HCT116 (cell line): ENCODE measurements around the gene FOXN1. TPM values are rescaled to one million over a fixed set of nuclear protein-coding genes. Genes with fewer than 3 reads are reported as not detected.

Experiments used
- ATAC-seq: fragments of 200-7000 bp; cut with Tn5 transposase; 2 replicates; pipeline ENCODE4 v1.9.1; 2020; ENCODE audit warnings: mild to moderate bottlenecking, moderate library complexity
- BruUV-seq: library from RNA; stranded (reverse); fragments of 400-500 nt; replicated peaks from 2 replicates; lab custom pipeline; 2021; lab: Mats Ljungman, UMichigan
- CTCF ChIA-PET: fragments of 300-600 bp; sonication (Branson Sonifier 250); formaldehyde crosslinking; loops from one replicate; lab custom pipeline; 2021; ENCODE audit warnings: antibody characterized with exemption; lab: Charles Lee
- POLR2A ChIA-PET: fragments of 300-600, 350-600 bp; sonication (Branson Sonifier 250); formaldehyde crosslinking; loops from one replicate; lab custom pipeline; 2021; ENCODE audit warnings: antibody characterized with exemption; lab: Charles Lee
- RAD21 ChIA-PET, 2 experiments: fragments of 300-600 bp; sonication (Branson Sonifier 250); formaldehyde crosslinking; loops; one replicate each; lab custom pipeline; 2023; ENCODE audit warnings: low total read pairs in 2 of 2; ENCODE audit not compliant: uncharacterized antibody in 2 of 2, unreplicated experiment in 2 of 2, low non-redundant PET in 1 of 2; lab: Charles Lee
- DNase-seq: peaks from one replicate; pipeline ENCODE4 v3.0.0-alpha.2; 2010; ENCODE audit warnings: low read depth, low spot score
- H2AFZ ChIP-seq: fragments of 200-600 bp; shearing (Covaris generic), sonication (generic); 2 replicates; pipeline ENCODE4 v1.6.1; 2017; ENCODE audit warnings: low read depth, mixed run types, mixed read lengths, antibody characterized with exemption, low read length; ENCODE audit not compliant: poor library complexity, severe bottlenecking
- H3K27ac ChIP-seq: 2 replicates; pipeline ENCODE4 v1.5.1; 2012; ENCODE audit warnings: low read depth, low read length
- H3K27me3 ChIP-seq: fragments of 200-600 bp; sonication (generic); 2 replicates; pipeline ENCODE4 v1.6.1; 2016; ENCODE audit warnings: mixed run types, low read length, mixed read lengths; ENCODE audit not compliant: insufficient read depth
- H3K36me3 ChIP-seq, 2 experiments: fragments of 200-500 bp in 1 of 2; fragments of 200-600 bp in 1 of 2; sonication (Bioruptor generic) in 1 of 2; sonication (generic) in 1 of 2; 2 replicates each; pipeline versions ENCODE4 v1.5.1 to v1.6.1; 2014 to 2016; ENCODE audit warnings: low read length in 2 of 2, inconsistent platforms in 1 of 2, mixed read lengths in 1 of 2, mixed run types in 1 of 2; ENCODE audit not compliant: insufficient read depth in 2 of 2, control insufficient read depth in 1 of 2
- H3K4me1 ChIP-seq, 2 experiments: fragments of 200-600 bp in 1 of 2; sonication (generic) in 1 of 2; 2 replicates each; pipeline versions ENCODE4 v1.5.1 to v1.6.1; 2012 to 2017; ENCODE audit warnings: low read length in 2 of 2, inconsistent platforms in 1 of 2, mild to moderate bottlenecking in 1 of 2, mixed read lengths in 1 of 2, mixed run types in 1 of 2, moderate library complexity in 1 of 2; ENCODE audit not compliant: insufficient read depth in 2 of 2, control insufficient read depth in 1 of 2
- H3K4me2 ChIP-seq: fragments of 200-600 bp; sonication (generic); 2 replicates; pipeline ENCODE4 v1.6.1; 2017; ENCODE audit warnings: mixed run types, low read length, mixed read lengths
- H3K4me3 ChIP-seq, 2 experiments: fragments of 200-600 bp in 1 of 2; sonication (generic) in 1 of 2; replicated peaks in 1 of 2; 2 replicates each; pipeline ENCODE4 v1.5.1; 2011 to 2016; ENCODE audit warnings: low read length in 2 of 2, control low read depth in 1 of 2, low read depth in 1 of 2, mild to moderate bottlenecking in 1 of 2, mixed read lengths in 1 of 2, mixed run types in 1 of 2
- H3K79me2 ChIP-seq: fragments of 200-600 bp; sonication (generic); 2 replicates; pipeline ENCODE4 v1.6.1; 2017; ENCODE audit warnings: mild to moderate bottlenecking, mixed run types, low read length, moderate library complexity, mixed read lengths; ENCODE audit not compliant: insufficient read depth
- H3K9ac ChIP-seq: fragments of 200-600 bp; sonication (generic); 2 replicates; pipeline ENCODE4 v1.6.1; 2016; ENCODE audit warnings: low read length, mixed read lengths
- H3K9me2 ChIP-seq: fragments of 200-600 bp; sonication (generic), shearing (Covaris generic); 2 replicates; pipeline ENCODE4 v1.6.1; 2017; ENCODE audit warnings: mixed run types, mild to moderate bottlenecking, moderate library complexity; ENCODE audit not compliant: insufficient read depth
- H3K9me3 ChIP-seq, 2 experiments: fragments of 200-500 bp in 1 of 2; fragments of 200-600 bp in 1 of 2; sonication (Bioruptor generic) in 1 of 2; sonication (generic) in 1 of 2; 2 replicates each; pipeline ENCODE4 v1.6.1; 2014 to 2017; ENCODE audit warnings: low read length in 2 of 2, mixed read lengths in 2 of 2, inconsistent platforms in 1 of 2, low read depth in 1 of 2, mild to moderate bottlenecking in 1 of 2, mixed run types in 1 of 2, moderate library complexity in 1 of 2; ENCODE audit not compliant: control insufficient read depth in 1 of 2, insufficient read depth in 1 of 2
- H4K20me1 ChIP-seq: fragments of 200-600 bp; sonication (generic), shearing (Covaris generic); 2 replicates; pipeline ENCODE4 v1.6.1; 2017; ENCODE audit warnings: mixed run types, mild to moderate bottlenecking, moderate library complexity; ENCODE audit not compliant: insufficient read depth
- ATF3 ChIP-seq: IDR thresholded peaks from 2 replicates; pipeline ENCODE4 v1.6.1; 2012
- CBX3 ChIP-seq: IDR thresholded peaks from 2 replicates; pipeline ENCODE4 v1.6.1; 2012; ENCODE audit warnings: low read depth
- CEBPB ChIP-seq: IDR thresholded peaks from 2 replicates; pipeline ENCODE4 v1.6.1; 2012; ENCODE audit warnings: low read depth
- CTCF ChIP-seq, 3 experiments: fragments of 200-600 bp in 1 of 3; sonication (generic) in 1 of 3; IDR thresholded peaks in 2 of 3; conservative IDR thresholded peaks in 1 of 3; 2 replicates each; pipeline ENCODE4 v1.5.1; 2012 to 2017; ENCODE audit warnings: low read depth in 2 of 3, low read length in 2 of 3, antibody characterized with exemption in 1 of 3, borderline replicate concordance in 1 of 3, control low read depth in 1 of 3, mild to moderate bottlenecking in 1 of 3, mixed read lengths in 1 of 3, mixed run types in 1 of 3, moderate library complexity in 1 of 3; ENCODE audit not compliant: insufficient read depth in 1 of 3
- ELF1 ChIP-seq: IDR thresholded peaks from 2 replicates; pipeline ENCODE4 v1.6.1; 2012; ENCODE audit warnings: low read depth, borderline replicate concordance
- FOSL1 ChIP-seq: IDR thresholded peaks from 2 replicates; pipeline ENCODE4 v1.6.1; 2012; ENCODE audit warnings: low read depth
- JUND ChIP-seq: IDR thresholded peaks from 2 replicates; pipeline ENCODE4 v1.6.1; 2012
- POLR2AphosphoS5 ChIP-seq: IDR thresholded peaks from 2 replicates; pipeline ENCODE4 v1.6.1; 2011; ENCODE audit warnings: mild to moderate bottlenecking, low read depth, low read length, moderate library complexity
- SIN3A ChIP-seq: IDR thresholded peaks from 2 replicates; pipeline ENCODE4 v1.6.1; 2012; ENCODE audit warnings: low read depth
- SP1 ChIP-seq: IDR thresholded peaks from 2 replicates; pipeline ENCODE4 v1.6.1; 2012; ENCODE audit warnings: low read depth
- SRF ChIP-seq: IDR thresholded peaks from 2 replicates; pipeline ENCODE4 v1.6.1; 2012; ENCODE audit warnings: low read depth
- YY1 ChIP-seq: IDR thresholded peaks from 2 replicates; pipeline ENCODE4 v1.6.1; 2011; ENCODE audit warnings: low read length, low read depth, moderate library complexity, mild to moderate bottlenecking; ENCODE audit not compliant: insufficient replicate concordance; ENCODE audit errors: extremely low read depth
- ZBTB33 ChIP-seq: IDR thresholded peaks from 2 replicates; pipeline ENCODE4 v1.6.1; 2011; ENCODE audit warnings: mild to moderate bottlenecking, low read length, moderate library complexity; ENCODE audit not compliant: insufficient replicate concordance; ENCODE audit errors: extremely low read depth
- ZFX ChIP-seq: fragments of 450-650 bp; IDR thresholded peaks from 2 replicates; pipeline ENCODE4 v1.6.1; 2017
- ZNF274 ChIP-seq: fragments of 200-500 bp; sonication (Bioruptor generic); IDR thresholded peaks from 2 replicates; pipeline ENCODE4 v1.6.1; 2014; ENCODE audit warnings: mild to moderate bottlenecking, low read depth, low read length, inconsistent platforms
- intact Hi-C: fragments of 100-400 bp; cut with micrococcal nuclease; formaldehyde crosslinking; loops from 2 replicates; pipeline ENCODE4 v1.10.0; 2022
- total RNA-seq: library from RNA; stranded (reverse); gene quantifications from one replicate; pipeline ENCODE4 v1.2.1, GENCODE V29; 2021; ENCODE audit not compliant: unreplicated experiment

The FOXN1 gene
- total RNA-seq, 1 experiment from 2014 or later: not detected

- intact Hi-C loops: no loop called here
- no peak for DNase-seq
- Histone ChIP-seq H2AFZ (no peak overlapping the region), H3K9ac (no peak overlapping the region), H3K4me2 (no peak overlapping the region), H4K20me1 (no peaks in the 10 kb centered on the region), H3K4me1 (peaks cover 0 to 11% of the 10 kb centered on the region in 2 experiments; a peak in 2 of 4 replicates), H3K27me3 (peaks cover 7% of the 10 kb centered on the region), H3K9me2 (no peaks in the 10 kb centered on the region), H3K4me3 (no peak overlapping the region), H3K36me3 (no peaks in the 10 kb centered on the region), H3K27ac (no peak overlapping the region), H3K79me2 (no peaks in the 10 kb centered on the region), H3K9me3 (no peaks in the 10 kb centered on the region)
- ChIA-PET POLR2A (no interaction called here), CTCF (no interaction called here), RAD21 (no interaction called here)
- TF ChIP-seq CTCF (IDR thresholded peaks at IDR 0.05 in 2 of 3, conservative IDR thresholded peaks at IDR 0.05 in 1 of 3; ENCODE audit: borderline replicate concordance in 1 of 3, insufficient read depth in 1 of 3, low read depth in 2 of 3, low read length in 2 of 3) (no peak), SRF (no peak), FOSL1 (no peak), JUND (no peak), ELF1 (no peak), SP1 (no peak), SIN3A (no peak), ZBTB33 (no peak), CEBPB (no peak), YY1 (no peak), ATF3 (no peak), CBX3 (no peak), ZFX (no peak), POLR2AphosphoS5 (no peak), ZNF274 (no peak)
- no TSS peak for BruUV-seq
- no peak for ATAC-seq
Measured at GRCh38 chr17:28527181-28527681, 21.1 kb downstream of the FOXN1 start.
